Measurements from ENCODE around the gene TAF1B.

Gene TAF1B

GRCh38 chr2:9939587-9940485 is 96.6 kb downstream of the TAF1B start:
- Mint-ChIP-seq H3K36me3 (peaks cover 5% of the 10 kb centered on the region), H3K4me3 (no peak overlapping the region), H3K9me3 (no peaks in the 10 kb centered on the region), H3K27me3 (peaks cover 28% of the 10 kb centered on the region), H3K27ac (no peak overlapping the region), H3K4me1 (no peaks in the 10 kb centered on the region)
- no peak for DNase-seq
- CTCF ChIA-PET = interaction anchor here (0.6 kb wide), 1 partner anchor 44 kb away, joined by 3 read pairs; no protein-coding TSS in a partner anchor

- no peak for DNase-seq
- no peaks in the 10 kb centered on the region for H3K9me3 Mint-ChIP-seq
- H3K27me3 Mint-ChIP-seq = peaks cover 40% of the 10 kb centered on the region
- no peak overlapping the region for H3K4me3 Mint-ChIP-seq
- no peak overlapping the region for H3K27ac Mint-ChIP-seq
- peaks cover 2% of the 10 kb centered on the region for H3K36me3 Mint-ChIP-seq
- CTCF ChIA-PET = interaction anchor here (0.6 kb wide), 1 partner anchor 97 kb away, joined by 3 read pairs; no protein-coding TSS in a partner anchor
- H3K4me1 Mint-ChIP-seq = no peaks in the 10 kb centered on the region
Observed at GRCh38 chr2:9941196-9941995, 98.1 kb downstream of the TAF1B start.

- Mint-ChIP-seq H3K27me3 (peaks cover 40% of the 10 kb centered on the region), H3K4me1 (no peaks in the 10 kb centered on the region), H3K4me3 (no peak overlapping the region), H3K36me3 (no peaks in the 10 kb centered on the region), H3K9me3 (no peaks in the 10 kb centered on the region), H3K27ac (peak overlapping the region; percentile 15)
- no peak for DNase-seq
- CTCF ChIA-PET = interaction anchor here (1.2 kb wide), 1 partner anchor 128 kb away, joined by 3 read pairs; no protein-coding TSS in a partner anchor
Observed at GRCh38 chr2:9941996-9942390, 98.7 kb downstream of the TAF1B start.

GRCh38 chr2:9944330-9944758 is 101.1 kb downstream of the TAF1B start:
- no peaks in the 10 kb centered on the region for H3K9me3 Mint-ChIP-seq
- no peaks in the 10 kb centered on the region for H3K36me3 Mint-ChIP-seq
- no peak for DNase-seq
- peaks cover 61% of the 10 kb centered on the region for H3K27me3 Mint-ChIP-seq
- H3K4me1 Mint-ChIP-seq = no peaks in the 10 kb centered on the region
- H3K4me3 Mint-ChIP-seq = no peak overlapping the region
- CTCF ChIA-PET = interaction anchor here (2.1 kb wide), 1 partner anchor 12 kb away, joined by 7 read pairs; no protein-coding TSS in a partner anchor
- no peak overlapping the region for H3K27ac Mint-ChIP-seq

- H3K4me3 Mint-ChIP-seq = no peak overlapping the region
- no peaks in the 10 kb centered on the region for H3K36me3 Mint-ChIP-seq
- CTCF ChIA-PET = interaction anchor here (2.1 kb wide), 1 partner anchor 13 kb away, joined by 7 read pairs; no protein-coding TSS in a partner anchor
- no peak for DNase-seq
- peaks cover 4% of the 10 kb centered on the region for H3K4me1 Mint-ChIP-seq
- H3K9me3 Mint-ChIP-seq = no peaks in the 10 kb centered on the region
- H3K27me3 Mint-ChIP-seq = peaks cover 72% of the 10 kb centered on the region
- no peak overlapping the region for H3K27ac Mint-ChIP-seq
Observed at GRCh38 chr2:9945596-9945995, 102.3 kb downstream of the TAF1B start.

- no peaks in the 10 kb centered on the region for H3K9me3 Mint-ChIP-seq
- CTCF ChIA-PET = no interaction called here
- H3K27ac Mint-ChIP-seq = no peak overlapping the region
- peaks cover 5% of the 10 kb centered on the region for H3K4me1 Mint-ChIP-seq
- peaks cover 72% of the 10 kb centered on the region for H3K27me3 Mint-ChIP-seq
- H3K4me3 Mint-ChIP-seq = no peak overlapping the region
- DNase-seq = no peak
- no peaks in the 10 kb centered on the region for H3K36me3 Mint-ChIP-seq
Observed at GRCh38 chr2:9946076-9946475, 102.8 kb downstream of the TAF1B start.

- CTCF ChIA-PET = no interaction called here
- no peak overlapping the region for H3K4me3 Mint-ChIP-seq
- no peaks in the 10 kb centered on the region for H3K36me3 Mint-ChIP-seq
- H3K27ac Mint-ChIP-seq = no peak overlapping the region
- H3K27me3 Mint-ChIP-seq = peaks cover 72% of the 10 kb centered on the region
- peaks cover 5% of the 10 kb centered on the region for H3K4me1 Mint-ChIP-seq
- H3K9me3 Mint-ChIP-seq = no peaks in the 10 kb centered on the region
- DNase-seq = no peak
Observed at GRCh38 chr2:9946818-9947217, 103.5 kb downstream of the TAF1B start.

GRCh38 chr2:9948721-9949120 is 105.4 kb downstream of the TAF1B start:
- Mint-ChIP-seq H3K9me3 (no peaks in the 10 kb centered on the region), H3K27me3 (peaks cover 81% of the 10 kb centered on the region), H3K36me3 (no peaks in the 10 kb centered on the region), H3K4me1 (peaks cover 9% of the 10 kb centered on the region), H3K27ac (no peak overlapping the region), H3K4me3 (no peak overlapping the region)
- CTCF ChIA-PET = interaction anchor here (0.6 to 1.6 kb wide), 2 partner anchors 9 to 11 kb away, joined by 5 to 6 read pairs; no protein-coding TSS in a partner anchor
- no peak for DNase-seq

GRCh38 chr2:9949239-9949991 is 106.1 kb downstream of the TAF1B start:
- peaks cover 9% of the 10 kb centered on the region for H3K4me1 Mint-ChIP-seq
- DNase-seq = no peak
- peak overlapping the region; percentile 83 for H3K4me3 Mint-ChIP-seq
- H3K27me3 Mint-ChIP-seq = peaks cover 82% of the 10 kb centered on the region
- no peak overlapping the region for H3K27ac Mint-ChIP-seq
- no peaks in the 10 kb centered on the region for H3K9me3 Mint-ChIP-seq
- H3K36me3 Mint-ChIP-seq = no peaks in the 10 kb centered on the region
- CTCF ChIA-PET = interaction anchor here (0.6 to 1.6 kb wide), 2 partner anchors 9 to 23 kb away, joined by 3 to 6 read pairs; no protein-coding TSS in a partner anchor

GRCh38 chr2:9949992-9950520 is 106.8 kb downstream of the TAF1B start:
- CTCF ChIA-PET = interaction anchor here (0.6 kb wide), 1 partner anchor 22 kb away, joined by 3 read pairs; no protein-coding TSS in a partner anchor
- Mint-ChIP-seq H3K27ac (no peak overlapping the region), H3K9me3 (no peaks in the 10 kb centered on the region), H3K36me3 (no peaks in the 10 kb centered on the region), H3K27me3 (peaks cover 85% of the 10 kb centered on the region), H3K4me3 (peak overlapping the region; percentile 83), H3K4me1 (peaks cover 9% of the 10 kb centered on the region)
- no peak for DNase-seq

GRCh38 chr2:9950521-9951271 is 107.4 kb downstream of the TAF1B start:
- Mint-ChIP-seq H3K27me3 (peaks cover 86% of the 10 kb centered on the region), H3K27ac (peak overlapping the region; percentile 4), H3K4me3 (peak overlapping the region; percentile 83), H3K36me3 (no peaks in the 10 kb centered on the region), H3K4me1 (peaks cover 9% of the 10 kb centered on the region), H3K9me3 (no peaks in the 10 kb centered on the region)
- CTCF ChIA-PET = interaction anchor here (0.6 kb wide), 1 partner anchor 22 kb away, joined by 3 read pairs; no protein-coding TSS in a partner anchor
- DNase-seq = peak; percentile 68

- H3K36me3 Mint-ChIP-seq = no peaks in the 10 kb centered on the region
- H3K9me3 Mint-ChIP-seq = no peaks in the 10 kb centered on the region
- no peak overlapping the region for H3K27ac Mint-ChIP-seq
- H3K4me1 Mint-ChIP-seq = peaks cover 9% of the 10 kb centered on the region
- DNase-seq = no peak
- peak overlapping the region; percentile 83 for H3K4me3 Mint-ChIP-seq
- CTCF ChIA-PET = no interaction called here
- H3K27me3 Mint-ChIP-seq = peaks cover 83% of the 10 kb centered on the region
Observed at GRCh38 chr2:9951272-9951521, 107.9 kb downstream of the TAF1B start.
